PFSK-1 (cell line): ENCODE data around the gene THSD7B.

Source experiments
- POLR2AphosphoS5 ChIP-seq: IDR thresholded peaks from 2 replicates; pipeline ENCODE4 v1.6.1; 2012; ENCODE audit warnings: low read depth, mild to moderate bottlenecking, control low read depth, low read length, moderate library complexity
- REST ChIP-seq, 2 experiments: IDR thresholded peaks; 2 replicates each; pipeline versions ENCODE4 v1.6.1 to v1.8.0; 2011 to 2012; ENCODE audit warnings: low read depth in 2 of 2, low read length in 2 of 2, control low read depth in 1 of 2, inconsistent platforms in 1 of 2, mild to moderate bottlenecking in 1 of 2, moderate library complexity in 1 of 2; ENCODE audit not compliant: insufficient read depth in 1 of 2

- TF ChIP-seq REST (IDR thresholded peaks at IDR 0.05; ENCODE audit: insufficient read depth in 1 of 2, low read depth in 2 of 2, low read length in 2 of 2): no peak
- no peak for TF ChIP-seq POLR2AphosphoS5
Measured at GRCh38 chr2:136957044-136957443, 191.7 kb downstream of the THSD7B start.
